Renal cortical epithelial cell (primary cell): Measurements from ENCODE around the gene C1S. TPM values are rescaled to one million over a fixed set of nuclear protein-coding genes. Genes with fewer than 3 reads are reported as not detected.
A peak's percentile ranks its signal among the peaks of the same experiment; 100 is the strongest.
"Not testable (repeated sequence)": the region's sequence is repeated elsewhere in the genome, so short reads cannot be mapped to it uniquely, and the experiment has no call there.

Experiments used
- DNase-seq: peaks from one replicate; pipeline ENCODE4 v3.0.0-alpha.2; 2011; ENCODE audit warnings: low read depth
- total RNA-seq: library from RNA; depleted of rRNA; stranded (reverse); fragments of >200 nt; gene quantifications from 2 replicates; pipeline ENCODE4 v1.2.3, GENCODE V29; 2014

Gene C1S
- total RNA-seq, 1 donor from 2014 or later = 72.6 TPM

DNA sequence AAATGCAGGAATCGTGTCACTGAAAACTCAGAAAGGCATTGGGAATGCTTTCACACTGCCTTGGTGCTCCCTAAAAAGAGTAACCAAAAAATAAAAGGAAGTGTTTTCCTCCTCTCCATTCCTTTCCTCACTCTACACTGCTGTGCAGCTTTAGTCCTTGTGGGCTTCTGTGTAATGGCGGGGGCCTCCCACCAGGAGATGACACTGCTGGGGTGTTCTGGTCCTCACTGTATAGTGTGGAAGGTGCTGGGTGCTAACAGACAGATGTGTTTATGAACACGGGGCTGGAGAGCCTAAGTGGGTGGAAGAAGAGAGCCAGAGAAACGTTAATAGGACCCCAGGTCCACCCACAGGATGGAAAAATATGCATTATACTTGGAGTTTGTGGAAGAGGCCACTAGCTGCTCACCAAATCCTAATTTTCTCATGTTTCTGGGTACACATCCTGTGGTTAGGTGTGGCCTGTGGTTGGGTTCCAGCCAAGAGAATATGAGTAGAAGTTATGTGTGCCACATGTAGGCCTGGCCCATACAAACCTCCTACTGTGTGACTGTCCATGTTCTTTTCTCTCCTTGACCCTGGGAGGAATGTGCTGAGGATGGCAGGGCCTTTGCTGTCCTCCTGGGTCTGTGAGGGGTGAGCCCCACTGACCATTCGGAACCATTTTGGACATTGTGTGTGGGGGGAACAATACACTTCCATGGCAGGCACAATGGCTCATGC, 14.0 kb upstream of the C1S start:
- no peak for DNase-seq

DNA sequence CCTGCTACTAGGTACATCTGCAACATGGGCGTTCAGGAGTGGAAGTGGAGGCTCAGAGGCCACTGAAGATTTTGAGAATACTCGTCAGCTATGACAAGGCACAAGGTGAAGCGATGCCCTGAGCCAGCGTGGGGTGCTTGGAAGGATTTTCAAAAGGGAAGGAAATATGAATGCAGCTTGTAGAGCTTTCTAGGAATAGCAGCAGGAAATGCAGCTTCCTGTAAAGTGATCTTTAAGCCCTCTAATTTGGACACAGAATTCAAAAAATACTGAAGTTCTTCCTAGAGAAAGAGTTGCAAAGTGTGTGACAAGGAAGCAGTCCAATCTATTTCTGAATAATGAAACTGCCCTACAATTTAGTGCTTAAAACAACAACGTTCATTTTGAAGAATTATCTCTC, 13.2 kb upstream of the C1S start:
- DNase-seq = no peak

DNA sequence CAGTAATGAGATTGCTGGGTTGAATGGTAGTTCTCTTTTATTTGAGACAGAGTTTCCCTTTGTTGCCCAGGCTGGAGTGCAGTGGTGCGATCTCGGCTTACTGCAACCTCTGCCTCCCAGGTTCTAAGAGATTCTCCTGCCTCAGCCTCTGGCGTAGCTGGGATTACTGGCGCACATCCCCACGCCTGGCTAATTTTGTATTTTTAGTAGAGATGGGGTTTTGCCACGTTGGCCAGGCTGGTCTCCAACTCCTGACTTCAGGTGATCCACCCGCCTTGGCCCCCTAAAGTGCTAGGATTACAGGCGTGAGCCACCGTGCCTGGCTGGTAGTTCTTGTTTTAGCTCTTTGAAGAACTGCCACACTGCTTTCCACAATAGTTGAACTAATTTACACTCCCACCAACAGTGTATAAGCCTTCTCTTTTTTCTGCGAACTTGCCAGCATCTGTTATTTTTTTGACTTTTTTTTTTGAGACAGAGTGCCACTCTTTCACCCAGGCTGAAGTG, 11.0 kb upstream of the C1S start:
- not testable (repeated sequence) for DNase-seq

DNA sequence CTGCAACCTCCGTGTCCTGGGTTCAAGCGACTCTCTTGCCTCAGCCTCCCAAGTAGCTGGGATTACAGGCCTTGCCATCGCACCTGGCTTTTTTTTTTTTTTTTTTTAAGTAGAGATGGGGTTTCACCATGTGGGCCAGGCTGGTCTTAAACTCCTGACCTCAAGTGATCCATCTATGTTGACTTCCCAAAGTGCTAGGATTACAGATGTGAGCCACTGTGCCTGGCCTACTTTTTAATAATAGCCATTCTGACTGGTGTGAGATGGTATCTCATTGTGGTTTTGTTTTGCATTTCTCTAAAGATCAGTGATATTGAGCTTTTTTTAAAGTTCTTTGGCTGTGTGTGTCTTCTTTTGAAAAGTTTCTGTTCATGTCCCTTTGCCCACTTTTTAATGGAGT, 10.5 kb upstream of the C1S start:
- DNase-seq = not testable (repeated sequence)

DNA sequence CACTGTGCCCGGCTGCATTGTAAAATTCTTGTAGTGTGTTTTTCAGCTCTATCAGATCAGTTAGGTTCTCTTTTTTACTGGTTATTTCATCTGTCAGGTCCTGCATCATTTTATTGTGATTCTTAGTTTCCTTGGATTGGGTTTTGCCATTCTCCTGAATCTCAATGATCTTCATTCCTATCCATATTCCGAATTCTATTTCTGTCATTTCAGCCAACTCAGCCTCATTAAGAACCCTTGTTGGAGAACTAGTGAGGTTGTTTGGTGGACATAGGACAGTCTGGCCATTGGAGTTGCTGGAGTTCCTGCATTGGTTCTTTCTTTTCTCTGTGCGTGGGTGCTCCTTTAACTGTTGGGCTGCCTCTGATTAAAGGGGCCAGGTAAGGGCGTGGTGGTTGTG, 5.6 kb upstream of the C1S start:
- DNase-seq = no peak

DNA sequence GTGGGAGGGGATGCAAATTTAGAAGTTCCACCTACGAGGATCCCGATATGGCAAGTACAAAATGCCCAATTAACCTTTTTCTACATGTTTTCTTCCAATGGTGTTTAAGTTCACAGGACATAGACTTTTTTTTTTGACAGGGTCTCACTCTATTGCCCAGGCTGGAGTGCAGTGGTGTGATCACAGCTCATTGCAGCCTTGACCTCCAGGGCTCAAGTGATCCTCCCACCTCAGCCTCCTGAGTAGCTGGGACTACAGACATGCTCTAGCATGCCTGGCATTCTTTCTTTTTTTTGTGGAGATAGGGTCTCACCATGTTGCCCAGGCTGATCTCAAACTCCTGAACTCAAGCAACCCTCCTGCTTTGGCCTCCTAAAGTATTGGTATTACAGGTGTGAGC, 4.8 kb upstream of the C1S start:
- DNase-seq = not testable (repeated sequence)

DNA sequence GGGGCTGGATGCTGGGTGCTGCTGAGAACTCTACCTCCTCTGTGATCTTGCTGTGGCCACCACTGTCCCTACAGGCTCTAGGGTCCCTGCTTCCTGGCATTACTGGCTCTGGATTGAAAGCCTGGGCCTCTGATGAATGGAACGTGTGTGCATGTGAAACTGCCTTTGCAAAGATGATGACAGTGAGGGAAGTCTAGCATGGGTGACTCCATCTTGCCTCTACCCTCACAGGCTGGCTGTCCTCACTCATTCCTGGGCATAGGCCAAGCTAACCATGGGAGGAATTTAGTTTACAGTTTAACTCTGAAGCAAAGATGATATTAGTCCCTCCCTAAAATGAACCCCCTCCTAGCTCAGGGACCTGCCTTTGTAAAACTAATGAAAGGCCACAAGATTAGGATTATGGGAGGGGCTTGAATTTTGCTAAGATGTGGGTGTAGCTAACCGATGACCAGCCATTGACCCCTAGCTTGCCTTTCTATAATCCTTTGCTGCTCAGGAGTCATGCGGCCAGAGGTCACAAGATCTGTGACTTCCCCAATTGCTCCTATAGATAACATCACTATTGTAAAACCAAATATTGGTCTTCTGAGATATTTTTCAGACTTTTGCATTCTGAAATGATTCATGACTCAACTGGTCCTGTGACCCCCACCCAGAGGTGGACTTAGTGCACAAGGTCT, 2.2 kb upstream of the C1S start:
- no peak for DNase-seq

DNA sequence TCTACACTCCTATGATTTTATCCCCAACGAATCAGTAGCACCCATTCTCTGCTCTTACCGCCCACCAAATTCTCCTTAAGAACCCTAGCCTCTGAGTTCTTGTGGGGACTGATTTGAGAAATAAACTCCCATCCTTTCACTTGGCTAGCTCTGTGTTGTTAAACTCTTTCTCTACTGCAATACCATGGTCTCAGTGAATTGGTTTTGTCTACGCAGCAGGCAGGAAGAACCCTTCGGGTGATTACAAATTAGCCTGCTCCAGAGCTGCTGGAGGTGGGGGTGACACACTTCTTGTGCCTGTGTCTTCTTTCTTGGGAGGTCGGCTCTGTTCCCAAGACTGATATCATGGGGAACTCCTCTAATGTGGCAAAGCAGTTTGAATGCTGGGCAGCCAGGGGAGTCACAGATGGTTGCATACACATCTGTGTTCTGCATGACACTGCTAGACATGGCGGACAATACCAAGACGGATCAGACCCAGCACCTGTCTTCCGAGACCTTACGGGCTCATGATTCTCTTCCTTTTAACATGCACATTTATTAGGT, 1.6 kb upstream of the C1S start:
- DNase-seq = no peak

DNA sequence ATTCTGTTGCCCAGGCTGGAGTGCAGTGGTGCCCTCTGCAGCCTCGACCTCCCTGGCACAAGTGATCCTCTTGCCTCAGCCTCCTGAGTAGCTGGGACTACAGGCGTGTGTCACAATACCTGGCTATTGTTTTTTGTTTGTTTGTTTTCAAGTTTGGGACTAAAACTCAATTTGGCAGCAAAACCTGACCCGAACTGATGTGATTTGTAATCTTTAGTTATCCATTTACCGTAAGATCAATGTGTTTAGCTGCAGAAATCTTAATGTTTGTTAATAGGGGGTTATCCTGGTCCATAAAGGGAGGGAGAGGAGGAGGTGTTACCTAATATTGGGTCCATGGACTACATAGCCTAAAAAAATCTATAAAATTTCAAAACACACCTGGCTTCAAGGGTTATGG, 738 bp upstream of the C1S start:
- DNase-seq = no peak

DNA sequence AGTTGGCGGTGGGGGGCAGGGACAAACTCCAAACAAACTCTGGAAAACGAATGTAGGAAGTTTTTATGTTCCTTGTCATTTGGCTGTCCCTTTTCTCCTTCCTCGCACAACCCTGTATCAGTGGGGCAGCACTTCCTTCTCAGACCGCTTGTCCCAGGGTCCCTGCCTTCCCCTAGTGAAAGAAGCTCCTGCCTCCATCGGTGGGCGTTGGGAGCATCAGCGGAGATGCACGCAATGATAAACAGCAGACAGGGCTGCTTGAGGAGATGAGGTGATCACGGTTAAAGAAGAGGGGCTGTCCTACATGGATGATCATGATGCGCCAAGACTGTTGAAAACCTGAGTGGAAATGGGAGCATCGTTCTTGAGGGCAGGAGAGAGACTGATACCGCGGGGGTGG, 620 bp downstream of the C1S start:
- no peak for DNase-seq

DNA sequence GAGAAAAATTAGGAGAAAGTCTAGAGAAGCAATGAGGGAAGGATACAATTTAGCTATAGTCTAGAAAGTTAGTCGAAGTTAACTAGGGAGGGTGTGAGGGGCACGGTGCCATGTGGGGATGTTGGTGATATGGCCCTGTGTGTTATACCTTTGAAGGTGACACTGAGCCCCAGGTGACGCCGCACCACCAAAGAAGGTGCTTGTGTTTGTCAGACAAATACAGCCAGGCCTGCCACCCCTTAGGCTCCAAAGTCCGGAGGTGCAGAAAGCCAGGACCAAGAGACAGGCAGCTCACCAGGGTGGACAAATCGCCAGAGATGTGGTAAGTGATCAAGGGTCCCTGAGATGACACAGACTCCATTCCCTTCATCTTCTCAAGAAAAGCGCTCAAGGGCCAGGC, 1.1 kb downstream of the C1S start:
- no peak for DNase-seq

DNA sequence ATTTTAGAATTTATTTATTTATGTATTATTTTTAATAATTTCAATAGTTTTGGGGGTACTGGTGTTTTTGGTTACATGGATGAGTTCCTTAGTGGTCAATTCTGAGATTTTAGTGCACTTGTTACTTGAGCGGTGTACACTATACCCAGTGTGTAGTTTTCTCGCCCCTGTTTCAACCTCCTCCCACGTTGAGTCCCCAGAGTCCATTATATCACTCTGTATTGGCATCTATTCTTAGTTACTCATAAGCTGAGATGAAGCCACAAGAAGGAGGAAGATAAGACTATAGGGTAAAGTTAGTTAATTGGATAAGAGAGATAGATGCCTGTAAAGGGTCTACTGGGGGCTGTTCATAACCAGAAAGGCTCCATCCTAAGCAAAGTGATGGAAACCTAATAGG, 4.0 kb downstream of the C1S start:
- DNase-seq = no peak

DNA sequence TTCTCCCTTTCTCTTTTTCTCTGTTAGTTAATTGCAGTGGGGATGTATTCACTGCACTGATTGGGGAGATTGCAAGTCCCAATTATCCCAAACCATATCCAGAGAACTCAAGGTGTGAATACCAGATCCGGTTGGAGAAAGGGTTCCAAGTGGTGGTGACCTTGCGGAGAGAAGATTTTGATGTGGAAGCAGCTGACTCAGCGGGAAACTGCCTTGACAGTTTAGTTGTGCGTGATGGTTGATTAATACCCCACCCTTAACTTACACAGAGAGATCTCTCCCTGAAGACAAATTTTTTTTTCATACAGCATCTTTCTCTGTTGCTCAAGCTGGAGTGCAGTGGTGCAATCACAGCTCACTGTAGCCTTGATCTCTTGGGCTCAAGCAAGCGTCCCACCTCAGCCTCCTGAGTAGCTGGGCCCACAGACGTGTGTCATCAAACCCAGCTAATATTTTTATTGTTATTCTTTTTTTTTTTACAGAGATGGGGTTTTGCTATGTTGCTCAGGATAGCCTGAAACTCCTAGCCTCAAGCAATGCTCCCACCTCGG, 4.6 kb downstream of the C1S start:
- no peak for DNase-seq

DNA sequence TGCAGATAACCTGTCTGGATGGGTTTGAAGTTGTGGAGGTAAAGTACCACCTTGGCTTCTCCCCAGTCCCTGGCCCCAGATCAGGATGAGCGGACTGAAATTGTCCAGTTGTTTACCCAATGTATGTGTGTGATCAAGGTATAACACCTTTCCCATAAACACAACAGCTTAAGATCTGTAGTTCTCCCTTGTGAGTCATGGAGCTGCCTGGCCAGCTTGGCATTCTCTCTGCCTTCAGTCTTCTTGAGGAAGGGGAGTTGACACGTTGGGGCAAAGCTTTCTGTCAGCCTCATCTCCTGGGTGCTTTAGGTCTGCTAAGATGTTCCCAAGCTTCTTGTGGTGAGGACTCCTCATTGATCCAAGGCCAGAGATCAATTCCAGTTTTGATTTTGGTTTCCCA, 6.1 kb downstream of the C1S start:
- DNase-seq = no peak

DNA sequence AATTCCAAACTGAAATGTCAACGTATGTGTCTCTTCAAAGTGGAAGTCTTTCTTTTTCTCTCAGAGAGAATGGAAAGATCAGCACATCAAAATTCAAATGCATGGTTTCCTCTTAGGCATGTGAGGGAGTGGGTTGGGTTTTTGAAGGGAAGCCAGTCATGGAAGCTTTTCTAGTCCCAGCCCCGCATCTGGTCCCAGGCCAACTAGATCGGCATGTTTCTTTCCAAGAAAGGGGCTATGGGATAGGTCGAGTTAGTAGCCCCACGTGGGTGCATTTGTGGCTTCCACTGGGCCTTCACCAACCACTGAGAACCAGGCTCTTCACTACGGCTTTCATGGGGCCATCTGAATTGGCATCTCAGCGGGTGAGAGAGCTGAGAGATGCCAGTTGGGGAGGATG, 6.6 kb downstream of the C1S start:
- DNase-seq = no peak

DNA sequence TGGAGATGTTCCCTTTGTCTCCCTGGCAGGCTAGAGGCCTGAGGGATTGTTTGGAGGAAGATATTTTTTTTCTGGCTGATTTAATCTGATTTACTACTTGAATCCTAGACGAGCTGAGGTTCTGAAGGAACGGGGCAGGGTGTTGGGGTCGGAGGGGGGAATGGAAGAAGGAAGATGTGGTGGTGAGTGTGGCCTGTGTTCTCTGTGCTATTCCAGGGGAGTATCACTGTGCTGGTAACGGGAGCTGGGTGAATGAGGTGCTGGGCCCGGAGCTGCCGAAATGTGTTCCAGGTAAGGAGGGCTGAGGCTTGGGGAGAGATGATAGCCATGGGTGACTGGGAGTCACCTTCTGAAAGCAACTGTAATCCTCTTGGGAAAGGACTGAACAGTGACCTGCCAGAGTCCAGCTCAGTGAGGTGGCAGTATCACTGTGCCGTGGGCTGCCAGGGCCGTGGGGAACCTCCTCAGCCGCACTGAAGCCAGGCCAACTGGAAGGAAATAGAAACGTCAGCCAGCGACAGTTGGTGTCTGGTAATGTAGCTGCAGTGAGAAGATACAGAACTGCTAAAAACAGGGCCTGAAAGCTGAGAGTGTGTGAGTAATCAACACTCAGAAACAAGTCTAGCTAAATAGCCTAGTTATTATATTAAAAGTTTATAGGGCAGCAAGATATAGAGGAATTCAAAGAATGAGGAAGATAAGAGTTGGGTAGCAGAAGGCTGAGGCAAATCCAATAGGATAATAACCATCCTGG, 7.9 kb downstream of the C1S start:
- DNase-seq = no peak

DNA sequence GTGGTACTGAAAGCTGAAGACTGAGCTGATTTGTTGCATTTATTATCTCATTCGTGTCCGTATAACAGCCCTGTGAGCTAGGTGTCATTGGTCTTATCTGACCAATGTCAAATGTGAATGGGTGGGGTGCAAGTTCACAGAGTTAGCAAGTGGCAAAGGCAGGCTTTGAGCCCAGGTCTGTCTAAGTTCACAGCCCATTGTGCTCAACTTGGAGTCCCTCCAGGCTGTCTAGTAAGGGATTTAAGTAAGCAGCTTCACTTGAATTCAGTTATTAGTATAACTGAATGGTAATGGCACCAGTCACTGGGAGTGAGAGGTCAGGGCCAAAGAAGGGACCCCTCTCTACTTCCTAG, 8.5 kb downstream of the C1S start:
- no peak for DNase-seq

DNA sequence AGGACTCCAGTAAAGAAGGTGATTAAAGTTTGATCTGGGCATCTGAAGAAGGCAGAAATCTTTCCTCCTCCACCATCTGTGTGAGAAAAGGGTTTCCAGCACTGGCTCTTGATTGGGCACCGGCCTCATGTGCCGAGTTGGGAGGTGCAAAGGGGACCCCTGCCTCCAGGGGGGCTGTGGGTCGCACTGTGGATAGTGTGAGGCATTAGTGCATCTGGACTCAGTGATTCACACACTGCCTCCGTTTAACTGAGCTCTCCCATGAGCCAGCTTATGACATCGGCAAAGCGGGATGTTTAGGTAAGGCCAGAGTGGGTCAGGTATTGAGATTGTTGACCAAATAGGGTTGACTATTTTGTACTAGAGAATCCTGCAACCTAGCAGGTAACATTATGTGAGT, 8.9 kb downstream of the C1S start:
- DNase-seq = no peak

DNA sequence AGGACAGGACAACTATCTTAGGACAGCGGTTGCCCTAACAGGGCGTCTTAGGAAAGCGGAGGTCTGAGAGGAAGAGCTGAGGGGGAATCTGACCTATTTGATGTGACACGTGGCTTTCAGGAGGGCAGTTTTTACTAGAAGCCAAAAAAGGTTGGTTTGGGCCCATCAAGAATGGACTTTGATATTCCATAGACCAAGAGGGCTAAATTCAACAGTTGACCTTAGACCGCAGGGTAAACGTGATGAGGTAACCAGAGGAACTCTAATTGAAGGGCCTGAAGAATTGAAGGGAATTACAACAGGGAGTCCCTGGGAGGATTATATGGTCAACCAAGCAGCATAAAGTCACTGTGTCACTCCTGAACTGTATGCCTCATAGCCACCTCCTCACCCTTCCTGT, 11.5 kb downstream of the C1S start:
- DNase-seq = peak; percentile 41

DNA sequence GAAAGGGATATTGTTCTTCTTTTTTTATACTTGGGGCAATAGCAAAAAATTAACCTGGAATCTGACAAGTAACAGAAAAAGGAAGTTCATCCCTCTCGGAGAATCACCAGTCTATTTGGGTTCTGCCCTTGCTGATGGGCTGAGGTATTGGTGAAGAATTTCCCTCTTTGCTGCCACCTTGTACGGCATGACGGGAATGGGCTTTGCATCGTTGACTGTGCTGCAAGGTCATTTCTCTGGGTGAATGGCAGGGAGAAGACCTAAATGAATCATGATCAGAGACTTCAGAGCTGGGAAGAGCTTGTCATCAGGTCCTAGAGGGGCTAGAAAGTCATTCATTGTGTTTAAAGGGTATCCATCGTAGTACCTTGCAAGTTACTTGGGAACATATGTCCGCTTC, 12.0 kb downstream of the C1S start:
- no peak for DNase-seq

DNA sequence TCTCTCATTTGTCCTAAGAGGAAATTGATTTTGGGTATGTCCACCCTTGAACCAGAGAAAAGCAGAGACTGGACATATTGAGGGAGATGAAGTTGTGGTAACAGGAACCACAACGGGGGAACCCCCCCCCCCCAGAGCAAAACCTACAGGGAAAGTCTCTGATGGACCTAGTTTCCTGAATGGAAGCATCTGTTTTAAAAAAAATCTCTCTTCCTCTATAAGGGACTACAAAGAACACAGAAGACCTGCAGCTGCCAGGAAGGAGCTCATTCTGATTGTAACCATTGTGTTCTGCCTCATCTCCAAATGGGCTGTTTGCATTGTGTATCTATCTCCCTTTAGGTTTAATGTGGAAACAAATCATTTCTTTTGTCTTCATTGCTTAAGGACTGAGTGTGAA, 13.4 kb downstream of the C1S start:
- no peak for DNase-seq

DNA sequence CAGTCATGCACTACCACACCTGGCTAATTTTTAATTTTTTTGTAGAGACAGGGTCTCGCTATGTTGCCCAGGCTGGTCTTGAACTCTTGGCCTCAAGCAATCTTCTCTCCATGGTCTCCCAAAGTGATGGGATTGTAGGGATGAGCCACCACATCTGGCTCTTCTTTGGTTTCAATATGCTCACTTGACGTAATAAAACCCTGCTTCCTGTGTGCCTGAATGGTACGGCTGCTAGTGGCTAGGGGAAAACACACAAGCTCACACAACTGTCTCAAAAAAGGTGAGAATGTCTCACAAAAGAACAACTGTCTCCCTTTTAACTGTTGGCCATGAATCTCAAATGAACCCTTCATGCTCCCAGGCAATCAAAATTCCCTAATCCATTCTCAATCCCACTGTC, 15.0 kb downstream of the C1S start:
- DNase-seq = no peak
